Duodenal mucosa (tissue), 2 donors: ENCODE data around the gene DIP2C.
"Not testable (repeated sequence)": the region's sequence is repeated elsewhere in the genome, so short reads cannot be mapped to it uniquely, and the experiment has no call there.

Experiments
- H3K27ac ChIP-seq: one replicate; pipeline ENCODE4 v1.7.0; 2013; ENCODE audit warnings: low read depth, low read length
- H3K27me3 ChIP-seq, 2 donors: one replicate each; pipeline ENCODE4 v1.7.0; 2013; ENCODE audit warnings: low read length in 2 of 2, control low read depth in 1 of 2; ENCODE audit not compliant: insufficient read depth in 2 of 2, control insufficient read depth in 1 of 2
- H3K36me3 ChIP-seq, 2 donors: one replicate each; pipeline ENCODE4 v1.7.0; 2013; ENCODE audit warnings: low read length in 2 of 2, control low read depth in 1 of 2; ENCODE audit not compliant: insufficient read depth in 2 of 2, control insufficient read depth in 1 of 2
- H3K4me1 ChIP-seq, 2 donors: one replicate each; pipeline ENCODE4 v1.7.0; 2013; ENCODE audit warnings: low read length in 2 of 2, control low read depth in 1 of 2; ENCODE audit not compliant: insufficient read depth in 2 of 2, control insufficient read depth in 1 of 2
- H3K4me3 ChIP-seq, 2 donors: one replicate each; pipeline ENCODE4 v1.7.0; 2013; ENCODE audit warnings: low read length in 2 of 2, low read depth in 1 of 2
- H3K9ac ChIP-seq, 2 donors: one replicate each; pipeline ENCODE4 v1.7.0; 2013; ENCODE audit warnings: low read length in 2 of 2, low read depth in 1 of 2
- H3K9me3 ChIP-seq, 2 donors: one replicate each; pipeline ENCODE4 v1.7.0; 2013; ENCODE audit warnings: low read length in 2 of 2, control low read depth in 1 of 2; ENCODE audit not compliant: control insufficient read depth in 1 of 2

DIP2C gene

DNA sequence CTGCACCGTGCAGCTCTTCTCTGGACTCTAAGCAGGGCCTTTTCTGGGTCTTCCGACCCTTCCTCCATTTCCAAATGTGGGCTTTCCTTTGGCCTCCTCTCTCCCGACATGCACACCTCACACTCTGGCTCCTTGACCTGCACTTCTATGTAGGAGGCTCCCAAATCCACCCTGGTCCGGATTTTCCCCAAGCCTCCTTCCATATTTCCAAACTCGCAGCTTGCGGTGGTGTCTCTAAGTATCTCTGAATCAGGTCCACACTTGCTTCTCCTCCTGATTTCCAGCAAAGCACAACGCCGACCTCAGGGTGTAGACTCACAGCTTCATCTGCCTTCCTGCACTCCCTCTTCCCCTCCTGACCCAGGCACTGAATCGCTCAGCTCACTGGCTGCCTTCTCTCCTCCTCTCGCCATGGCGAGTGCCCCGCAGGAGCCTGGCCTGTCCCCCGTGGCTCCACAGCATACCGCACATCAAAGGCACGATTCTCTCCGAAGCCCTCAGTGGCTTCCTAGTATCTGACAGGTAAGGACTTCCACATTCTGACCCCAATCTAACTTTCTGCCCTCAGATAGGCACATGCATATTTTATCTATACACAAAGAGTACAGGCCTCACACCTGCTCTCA, 27.8 kb downstream of the DIP2C start:
- Histone ChIP-seq H3K27me3 (no peaks in the 10 kb centered on the region), H3K36me3 (peaks cover 0 to 3% of the 10 kb centered on the region in 2 donors), H3K9ac (peak overlapping the region; percentile 33 to 38), H3K4me1 (peaks cover 40 to 47% of the 10 kb centered on the region in 2 donors), H3K4me3 (peak overlapping the region; percentile 14 to 46), H3K9me3 (no peaks in the 10 kb centered on the region), H3K27ac (peak overlapping the region; percentile 67)

DNA sequence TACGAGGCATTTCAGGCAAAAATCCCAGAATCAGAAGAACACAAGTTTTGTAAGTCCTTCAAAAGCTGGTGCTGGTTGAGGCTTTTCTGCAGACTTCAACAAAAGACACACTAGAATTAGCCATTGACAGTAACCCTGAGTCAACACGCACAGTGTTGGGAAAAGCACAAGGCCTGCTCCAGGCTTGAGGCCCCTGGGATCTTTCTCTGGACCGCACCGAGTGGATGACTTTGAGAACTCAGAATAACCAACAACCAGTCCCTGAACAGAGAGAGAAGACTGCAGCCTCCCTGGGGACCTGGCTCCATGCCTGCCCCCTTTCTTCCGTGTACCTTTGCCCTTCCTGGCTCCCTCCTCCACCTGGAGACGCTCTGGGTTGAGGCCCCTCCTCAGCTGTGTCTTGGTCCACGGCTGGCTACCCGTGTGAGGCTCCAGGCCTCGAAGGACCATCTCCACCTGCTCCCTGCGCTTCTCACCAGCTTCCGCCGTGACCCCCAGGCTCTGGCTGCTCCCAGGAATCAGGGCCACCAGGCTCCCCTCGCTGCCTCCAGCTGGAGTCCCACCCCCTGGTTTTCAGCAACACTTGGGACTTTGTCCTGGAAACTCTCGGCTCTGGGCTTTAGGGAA, 28.4 kb downstream of the DIP2C start:
- peak overlapping the region; percentile 67 for H3K27ac ChIP-seq
- no peaks in the 10 kb centered on the region for H3K9me3 ChIP-seq
- H3K27me3 ChIP-seq = no peaks in the 10 kb centered on the region
- peak overlapping the region; percentile 38 for H3K9ac ChIP-seq
- peak overlapping the region; percentile 14 to 46 for H3K4me3 ChIP-seq
- peaks cover 40 to 47% of the 10 kb centered on the region in 2 donors for H3K4me1 ChIP-seq
- peaks cover 0 to 3% of the 10 kb centered on the region in 2 donors for H3K36me3 ChIP-seq

DNA sequence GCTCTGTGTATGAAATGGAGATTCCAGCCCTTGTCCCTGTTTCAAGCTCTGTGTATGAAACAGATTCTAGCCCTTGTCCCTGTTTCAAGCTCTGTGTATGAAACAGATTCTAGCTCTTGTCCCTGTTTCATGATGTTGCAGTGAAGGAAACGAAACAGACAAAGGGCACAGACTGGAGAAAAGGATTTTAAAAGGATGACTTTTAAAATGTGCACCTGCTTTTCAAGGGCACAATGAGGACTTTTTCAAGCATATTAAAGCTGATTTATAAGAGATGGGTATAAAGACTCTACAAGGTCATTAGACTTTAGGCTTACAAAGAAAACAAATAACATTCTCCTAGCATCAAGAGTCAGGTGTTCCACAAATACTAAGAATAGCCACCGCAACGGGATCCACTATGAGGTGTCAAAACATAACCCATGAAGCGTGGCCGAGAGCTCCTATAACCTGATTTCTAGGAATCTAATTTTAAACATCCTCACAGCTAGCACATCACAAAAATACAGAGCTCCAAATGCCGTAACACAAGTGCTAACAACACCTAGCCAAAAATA, 29.0 kb downstream of the DIP2C start:
- Histone ChIP-seq H3K9me3 (no peaks in the 10 kb centered on the region), H3K27me3 (no peaks in the 10 kb centered on the region), H3K4me3 (peak overlapping the region; percentile 14 to 46), H3K36me3 (peaks cover 0 to under 1% of the 10 kb centered on the region in 2 donors), H3K4me1 (peaks cover 40 to 47% of the 10 kb centered on the region in 2 donors), H3K9ac (peak overlapping the region; percentile 38), H3K27ac (peak overlapping the region; percentile 29)

- H3K9me3 ChIP-seq = no peaks in the 10 kb centered on the region
- H3K27ac ChIP-seq = peak overlapping the region; percentile 34
- no peaks in the 10 kb centered on the region for H3K36me3 ChIP-seq
- no peaks in the 10 kb centered on the region for H3K27me3 ChIP-seq
- H3K9ac ChIP-seq = peak overlapping the region; percentile 15 to 38
- H3K4me1 ChIP-seq = peaks cover 43 to 49% of the 10 kb centered on the region in 2 donors
- peak overlapping the region in 1 of 2 donors; percentile 1 for H3K4me3 ChIP-seq
Observed at GRCh38 chr10:659688-660141, 29.8 kb downstream of the DIP2C start.

DNA sequence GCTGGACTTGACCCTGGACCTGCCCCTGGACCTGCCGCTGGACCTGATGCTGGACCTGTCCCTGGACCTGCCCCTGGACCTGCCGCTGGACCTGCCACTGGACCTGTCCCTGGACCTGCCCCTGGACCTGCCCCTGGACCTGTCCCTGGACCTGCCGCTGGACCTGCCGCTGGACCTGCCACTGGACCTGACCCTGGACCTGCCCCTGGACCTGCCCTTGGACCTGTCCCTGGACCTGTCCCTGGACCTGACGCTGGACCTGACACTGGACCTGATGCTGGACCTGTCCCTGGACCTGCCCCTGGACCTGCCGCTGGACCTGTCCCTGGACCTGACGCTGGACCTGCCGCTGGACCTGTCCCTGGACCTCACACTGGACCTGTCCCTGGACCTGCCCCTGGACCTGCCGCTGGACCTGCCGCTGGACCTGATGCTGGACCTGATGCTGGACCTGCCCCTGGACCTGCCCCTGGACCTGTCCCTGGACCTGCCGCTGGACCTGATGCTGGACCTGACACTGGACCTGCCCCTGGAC, 31.6 kb downstream of the DIP2C start:
- not testable (repeated sequence) for H3K4me3 ChIP-seq, H3K9me3 ChIP-seq, H3K27ac ChIP-seq, H3K27me3 ChIP-seq, H3K36me3 ChIP-seq, H3K9ac ChIP-seq
- peaks cover 52 to 56% of the 10 kb centered on the region in 2 donors for H3K4me1 ChIP-seq

GRCh38 chr10:656883-657282, 32.6 kb downstream of the DIP2C start:
- Histone ChIP-seq H3K27ac (no peak overlapping the region), H3K9ac (no peak overlapping the region), H3K27me3 (no peaks in the 10 kb centered on the region), H3K36me3 (peaks cover 0 to 6% of the 10 kb centered on the region in 2 donors), H3K4me1 (peaks cover 43 to 46% of the 10 kb centered on the region in 2 donors), H3K4me3 (no peak overlapping the region), H3K9me3 (no peaks in the 10 kb centered on the region)

- Histone ChIP-seq H3K27me3 (no peaks in the 10 kb centered on the region), H3K9ac (no peak overlapping the region), H3K9me3 (no peaks in the 10 kb centered on the region), H3K27ac (no peak overlapping the region), H3K4me1 (peaks cover 34 to 43% of the 10 kb centered on the region in 2 donors), H3K4me3 (no peak overlapping the region), H3K36me3 (peaks cover 0 to 10% of the 10 kb centered on the region in 2 donors)
Observed at GRCh38 chr10:655184-655583, 34.3 kb downstream of the DIP2C start.

- Histone ChIP-seq H3K36me3 (peaks cover 0 to 10% of the 10 kb centered on the region in 2 donors), H3K27me3 (no peaks in the 10 kb centered on the region), H3K4me1 (peaks cover 33 to 41% of the 10 kb centered on the region in 2 donors), H3K9ac (peak overlapping the region; percentile 1 to 33), H3K9me3 (no peaks in the 10 kb centered on the region), H3K4me3 (peak overlapping the region in 1 of 2 donors; percentile 17), H3K27ac (no peak overlapping the region)
Observed at GRCh38 chr10:654647-654996, 34.8 kb downstream of the DIP2C start.

DNA sequence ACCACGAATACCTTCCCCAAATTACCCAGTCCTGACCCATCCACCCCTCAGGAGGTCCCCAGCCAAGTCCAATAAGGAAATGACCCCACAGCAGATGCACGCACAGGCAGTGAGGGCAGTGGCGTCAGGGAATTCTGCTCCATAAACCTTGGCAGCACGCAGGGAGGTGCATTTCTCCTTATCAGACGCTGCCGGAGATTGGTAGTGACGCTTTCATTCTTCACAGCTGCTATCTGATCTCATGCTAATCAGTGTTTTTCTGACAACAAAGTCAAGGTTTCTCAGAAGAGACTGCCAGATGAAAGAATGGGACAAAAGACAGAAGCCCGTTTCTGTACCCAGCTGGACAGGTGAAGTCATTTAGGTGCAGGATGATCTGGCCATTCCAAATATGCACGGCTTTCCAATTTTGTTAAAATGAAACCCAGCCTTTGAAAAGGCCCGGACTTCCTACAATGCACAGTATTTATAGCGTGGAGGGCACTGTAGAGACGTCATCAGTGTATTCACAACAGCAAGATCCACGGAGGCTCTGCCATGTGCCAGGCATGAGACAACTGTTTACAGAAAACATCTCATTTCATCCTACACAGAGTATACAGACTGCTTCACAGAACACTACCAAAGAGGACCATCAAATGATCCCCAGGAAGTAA, 35.3 kb downstream of the DIP2C start:
- peak overlapping the region; percentile 1 to 33 for H3K9ac ChIP-seq

More for the DNA sequence above, 35.3 kb downstream of the DIP2C start:
- Histone ChIP-seq H3K9me3 (no peaks in the 10 kb centered on the region), H3K27ac (no peak overlapping the region), H3K27me3 (no peaks in the 10 kb centered on the region), H3K4me1 (peaks cover 28 to 41% of the 10 kb centered on the region in 2 donors), H3K36me3 (peaks cover 0 to 10% of the 10 kb centered on the region in 2 donors), H3K4me3 (peak overlapping the region; percentile 17)
